HuH-7.5 (cell line): ENCODE results near the gene AFF4.
"Not testable (repeated sequence)": the region's sequence is repeated elsewhere in the genome, so short reads cannot be mapped to it uniquely, and the experiment has no call there.

Experiments
- DNase-seq: peaks from one replicate; pipeline ENCODE4 v3.0.0; 2011; ENCODE audit warnings: low spot score

The AFF4 gene

DNA sequence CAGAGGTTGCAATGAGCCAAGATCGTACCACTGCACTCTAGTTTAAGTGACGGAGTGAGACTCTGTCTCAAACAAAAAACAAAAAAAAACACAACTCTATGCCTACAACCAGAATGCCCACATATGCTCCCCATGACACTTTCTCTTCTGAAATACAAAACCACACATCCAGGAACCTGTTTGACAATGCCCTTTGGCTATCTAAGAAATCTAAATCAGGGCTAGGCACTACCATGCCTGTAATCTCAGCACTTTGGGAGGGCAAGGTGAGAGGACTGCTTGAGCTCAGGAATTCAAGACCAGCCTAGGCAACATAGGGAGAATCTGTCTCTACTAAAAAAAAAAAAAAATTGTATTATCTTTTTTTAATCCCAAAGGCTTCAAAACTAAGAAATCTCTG, 10.6 kb downstream of the AFF4 start:
- DNase-seq = no peak

DNA sequence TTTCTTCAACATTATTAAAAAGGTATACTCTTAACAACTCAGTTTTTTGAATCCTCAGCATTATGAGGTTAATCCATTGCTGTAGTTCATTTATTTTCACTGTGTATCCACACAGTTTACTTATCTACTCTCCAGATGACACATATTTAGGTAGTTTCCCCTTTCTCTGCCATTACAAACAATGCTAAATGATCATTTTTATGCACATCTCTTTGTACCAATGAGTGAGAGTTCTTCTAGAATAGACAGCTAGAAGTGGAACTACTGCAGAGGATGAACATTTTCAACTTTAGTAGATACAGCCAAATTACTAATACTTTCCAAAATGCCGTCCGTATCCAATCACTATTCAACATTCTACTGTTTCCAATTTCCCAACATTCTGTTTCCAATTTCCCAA, 11.5 kb downstream of the AFF4 start:
- DNase-seq = no peak

- DNase-seq = no peak
These were observed 14.3 kb downstream of the AFF4 start for GRCh38 chr5:132949136-132949535.

DNA sequence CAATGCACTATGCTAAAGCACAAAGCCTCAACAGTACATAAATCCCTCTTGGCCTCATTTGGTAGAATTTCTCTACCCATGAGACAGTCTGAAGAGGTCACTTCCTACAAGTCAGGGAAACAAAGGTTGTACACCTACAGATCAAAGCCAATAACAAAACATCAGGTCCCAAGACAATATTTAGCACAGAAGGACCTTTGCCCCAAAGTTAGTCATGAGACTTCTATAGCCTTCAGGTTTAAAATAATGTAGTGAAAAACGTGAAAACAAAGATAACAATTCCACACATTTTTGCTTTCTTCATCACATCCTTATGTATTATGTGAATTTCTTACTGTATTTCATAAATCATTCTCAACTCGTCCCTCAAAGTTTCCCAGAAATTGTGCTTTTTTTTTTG, 15.8 kb downstream of the AFF4 start:
- no peak for DNase-seq

- not testable (repeated sequence) for DNase-seq
These were observed 18.1 kb downstream of the AFF4 start for GRCh38 chr5:132945315-132945714.

GRCh38 chr5:132943362-132944022, 19.9 kb downstream of the AFF4 start:
- no peak for DNase-seq

DNA sequence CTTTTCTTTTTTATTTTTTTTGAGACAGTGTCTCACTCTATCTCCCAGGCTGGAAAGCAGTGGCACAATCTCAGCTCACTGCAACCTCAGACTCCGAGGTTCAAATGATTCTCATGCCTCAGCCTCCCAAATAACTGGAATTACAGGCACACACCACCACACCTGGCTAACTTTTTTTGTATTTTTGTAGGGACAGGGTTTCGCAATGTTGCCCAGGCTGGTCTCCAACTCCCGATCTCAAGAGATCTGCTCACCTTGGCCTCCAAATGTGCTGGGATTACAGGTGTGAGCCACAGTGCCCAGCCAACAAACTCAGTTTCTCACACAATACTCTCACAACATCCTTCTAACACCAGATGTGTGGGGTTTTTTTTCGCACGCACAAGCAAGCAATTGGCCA, 22.1 kb downstream of the AFF4 start:
- no peak for DNase-seq

DNA sequence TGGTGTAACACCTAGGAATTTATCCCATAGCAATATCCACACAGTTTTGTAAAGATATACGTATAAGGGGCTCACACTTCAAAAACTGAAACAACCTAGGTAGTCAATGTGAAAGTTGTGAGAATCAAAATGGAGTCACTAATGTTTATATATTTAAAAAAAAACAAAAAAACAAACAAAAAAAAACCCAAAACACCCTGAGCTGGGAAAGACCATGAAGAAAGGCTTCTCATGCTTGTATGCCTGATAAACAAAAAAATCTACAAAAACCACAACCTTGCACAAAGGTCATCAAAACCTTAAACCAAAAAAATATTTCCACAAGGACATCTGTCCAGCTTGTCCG, 35.4 kb downstream of the AFF4 start:
- DNase-seq = no peak

DNA sequence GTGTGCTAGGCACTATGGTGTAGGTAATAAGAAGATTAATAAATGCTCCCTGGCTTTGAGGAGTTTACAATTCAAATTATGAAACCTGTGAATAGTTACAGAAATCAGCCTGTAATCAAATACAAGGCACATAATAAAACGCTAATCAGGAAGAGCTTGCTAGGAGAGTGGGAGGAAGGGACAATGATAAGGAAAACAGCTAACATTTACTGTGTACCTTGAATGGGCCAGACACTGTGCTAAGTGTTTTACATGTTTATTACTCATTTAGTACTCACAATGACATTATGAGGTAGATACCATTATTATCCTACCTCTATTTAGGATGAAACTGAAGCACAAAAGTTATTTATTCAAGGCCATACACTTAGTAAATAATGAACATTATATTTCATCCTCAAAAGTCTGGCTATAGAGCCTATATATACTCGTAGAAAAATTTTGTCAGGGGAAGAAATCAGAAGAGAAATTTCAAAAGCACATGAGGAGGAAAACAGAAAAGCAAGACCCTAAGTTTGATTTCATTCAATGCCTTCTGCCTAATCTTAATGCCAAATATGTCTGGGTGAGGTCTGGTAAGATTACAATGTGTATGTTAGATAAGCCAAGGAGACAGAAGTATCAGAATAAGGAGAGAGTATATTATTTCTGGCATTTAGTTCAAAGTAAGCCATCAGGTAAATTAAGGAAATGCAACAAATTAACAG, 35.9 kb downstream of the AFF4 start:
- no peak for DNase-seq

GRCh38 chr5:132926437-132926836, 37.0 kb downstream of the AFF4 start:
- no peak for DNase-seq

- no peak for DNase-seq
These were observed 47.3 kb downstream of the AFF4 start for GRCh38 chr5:132916086-132916485.

GRCh38 chr5:132915681-132916080, 47.8 kb downstream of the AFF4 start:
- no peak for DNase-seq

- DNase-seq = no peak
These were observed 53.7 kb downstream of the AFF4 start for GRCh38 chr5:132909702-132910101.

- no peak for DNase-seq
These were observed 56.3 kb downstream of the AFF4 start for GRCh38 chr5:132907161-132907560.

- DNase-seq = peak; percentile 15
These were observed 57.5 kb downstream of the AFF4 start for GRCh38 chr5:132905938-132906337.

DNA sequence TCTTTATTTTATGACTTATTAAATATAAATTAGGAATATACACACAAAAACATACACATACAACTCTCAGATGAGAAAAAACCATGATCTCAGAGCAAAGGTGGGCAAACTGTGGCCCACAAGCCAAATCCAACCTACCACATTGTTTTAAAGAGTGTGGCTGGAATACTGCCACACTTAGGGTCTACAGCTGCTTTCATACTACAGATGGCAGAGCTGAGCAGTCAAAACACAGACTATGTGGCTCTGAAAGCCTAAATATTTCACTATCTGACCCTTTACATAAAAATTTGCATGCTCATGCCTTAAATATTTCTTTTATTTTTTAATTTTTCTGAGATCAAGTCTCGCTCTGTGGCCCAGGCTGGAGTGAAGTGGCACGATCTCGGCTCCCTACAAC, 61.7 kb downstream of the AFF4 start:
- DNase-seq = no peak

DNA sequence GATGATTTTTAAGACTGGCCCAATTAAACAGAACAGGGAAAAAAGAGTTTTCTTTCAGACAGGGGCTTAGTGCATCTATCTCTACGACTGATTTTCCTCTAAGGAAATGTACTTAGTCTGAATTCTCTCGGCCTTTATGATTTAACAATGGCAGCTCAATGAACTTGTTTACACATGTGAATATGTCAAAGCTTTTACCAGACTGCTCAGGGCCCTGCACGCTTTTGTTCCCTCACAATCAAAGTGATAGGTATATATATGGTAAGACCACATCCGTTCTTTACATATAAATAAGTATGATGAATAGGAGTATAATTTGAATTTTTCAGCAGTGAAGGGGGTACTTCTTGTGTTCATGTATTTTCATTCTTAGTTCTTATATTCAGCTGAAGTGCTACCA, 62.4 kb downstream of the AFF4 start:
- DNase-seq = no peak

GRCh38 chr5:132898094-132898493, 65.3 kb downstream of the AFF4 start:
- DNase-seq = no peak

GRCh38 chr5:132896685-132897084, 66.7 kb downstream of the AFF4 start:
- DNase-seq = no peak

DNA sequence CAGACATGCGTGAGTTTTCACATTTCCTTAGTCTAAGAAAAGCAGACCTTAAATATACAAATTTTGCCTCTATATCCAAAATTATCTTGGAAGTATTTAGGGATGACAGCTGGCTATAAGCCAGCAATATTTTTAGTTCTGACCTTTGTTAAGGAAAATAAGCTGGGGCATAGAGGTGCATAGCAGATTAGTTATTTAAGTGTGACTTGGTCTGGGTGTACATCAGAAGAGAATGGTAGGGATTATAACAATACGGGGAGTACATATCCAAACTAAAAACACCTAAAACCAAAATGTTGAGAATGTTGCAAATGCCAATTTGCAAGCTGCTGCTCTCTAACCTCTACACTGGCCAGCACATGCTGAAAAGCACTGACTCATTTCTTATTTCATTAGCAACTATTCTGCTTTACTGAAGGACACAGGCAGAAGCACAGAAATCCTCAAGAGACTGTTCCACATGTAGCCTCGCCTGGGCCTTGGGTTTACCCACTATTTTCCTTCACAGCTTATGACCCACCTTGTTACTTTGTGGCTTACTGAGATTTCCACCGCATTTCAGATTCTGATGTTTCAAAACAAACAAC, 67.6 kb downstream of the AFF4 start:
- DNase-seq = no peak

- DNase-seq = no peak
These were observed 72.6 kb downstream of the AFF4 start for GRCh38 chr5:132890817-132891216.

DNA sequence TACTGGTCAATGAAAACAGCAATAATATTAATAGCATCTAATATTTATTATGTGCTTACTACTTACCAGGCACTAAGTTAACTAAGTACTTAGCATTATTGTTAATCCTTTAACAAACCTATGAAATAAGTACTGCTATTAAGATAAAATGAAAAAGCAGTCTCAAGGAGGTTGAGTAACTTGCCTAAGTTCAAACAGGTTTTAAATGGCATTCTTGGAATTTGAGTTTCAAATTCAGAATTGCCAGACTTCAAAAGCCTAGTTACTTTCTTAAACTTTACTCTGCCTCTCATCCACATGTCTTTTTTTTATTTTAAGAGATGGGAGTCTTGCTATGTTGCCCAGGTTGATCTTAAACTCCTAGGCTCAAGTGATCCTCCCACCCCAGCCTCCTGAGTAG, 73.9 kb downstream of the AFF4 start:
- DNase-seq = no peak

DNA sequence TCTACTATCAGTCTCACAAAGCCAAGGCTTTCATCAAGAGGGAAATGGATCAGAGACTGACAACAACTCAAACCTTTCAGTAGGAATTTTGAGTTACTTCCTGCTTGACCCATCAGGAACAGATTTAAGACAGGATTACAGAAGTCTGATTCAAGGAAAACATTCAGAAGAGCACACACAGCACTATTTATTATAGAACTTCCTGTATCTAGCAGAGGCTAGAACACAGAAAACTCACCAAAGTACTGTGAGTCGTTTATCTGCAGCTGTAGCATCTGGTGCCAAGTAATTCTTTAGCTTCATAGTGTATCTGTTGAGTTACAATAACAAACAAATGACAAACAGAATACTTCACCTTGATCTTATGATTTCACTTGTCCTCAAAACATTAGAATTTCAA, 76.2 kb downstream of the AFF4 start:
- no peak for DNase-seq
